HEK293 (cell line): ENCODE measurements around the gene PIGL.

Experiments used
- AEBP2 ChIP-seq: fragments of 450-650 bp; formaldehyde crosslinking; IDR thresholded peaks from 2 replicates; pipeline ENCODE4 v1.5.1; 2016; ENCODE audit warnings: missing biosample characterization, missing genetic modification characterization, borderline replicate concordance
- CTCF ChIP-seq: fragments of 450-650 bp; formaldehyde crosslinking; IDR thresholded peaks from 2 replicates; pipeline ENCODE4 v1.5.1; 2016; ENCODE audit warnings: missing biosample characterization, missing genetic modification characterization
- REST ChIP-seq: fragments of 450-650 bp; formaldehyde crosslinking; IDR thresholded peaks from 2 replicates; pipeline ENCODE4 v1.5.1; 2016; ENCODE audit warnings: missing biosample characterization, missing genetic modification characterization
- ZBTB10 ChIP-seq: fragments of 450-650 bp; formaldehyde crosslinking; IDR thresholded peaks from 2 replicates; pipeline ENCODE4 v1.5.1; 2016; ENCODE audit warnings: missing biosample characterization, missing genetic modification characterization
- ZNF10 ChIP-seq: fragments of 450-650 bp; formaldehyde crosslinking; IDR thresholded peaks from 2 replicates; pipeline ENCODE4 v1.5.1; 2017; ENCODE audit warnings: missing biosample characterization, missing genetic modification characterization
- ZNF146 ChIP-seq: fragments of 450-650 bp; formaldehyde crosslinking; IDR thresholded peaks from 2 replicates; pipeline ENCODE4 v1.5.1; 2016; ENCODE audit warnings: missing biosample characterization, missing genetic modification characterization
- ZNF155 ChIP-seq: fragments of 450-650 bp; formaldehyde crosslinking; IDR thresholded peaks from 2 replicates; pipeline ENCODE4 v1.5.1; 2016; ENCODE audit warnings: missing biosample characterization, missing genetic modification characterization
- ZNF239 ChIP-seq: fragments of 450-650 bp; formaldehyde crosslinking; IDR thresholded peaks from 2 replicates; pipeline ENCODE4 v1.5.1; 2016; ENCODE audit warnings: missing biosample characterization, missing genetic modification characterization
- ZNF274 ChIP-seq, 2 experiments: fragments of 200-500 bp in 1 of 2; fragments of 450-650 bp in 1 of 2; sonication (Bioruptor generic) in 1 of 2; formaldehyde crosslinking in 1 of 2; IDR thresholded peaks; 2 replicates each; pipeline versions ENCODE4 v1.5.1 to v1.6.1; 2014 to 2016; ENCODE audit warnings: borderline replicate concordance in 1 of 2, inconsistent platforms in 1 of 2, low read length in 1 of 2, missing biosample characterization in 1 of 2, missing genetic modification characterization in 1 of 2
- ZNF341 ChIP-seq: fragments of 450-650 bp; formaldehyde crosslinking; IDR thresholded peaks from 2 replicates; pipeline ENCODE4; 2016; ENCODE audit warnings: low read depth, missing biosample characterization, missing genetic modification characterization
- ZNF585B ChIP-seq: fragments of 450-650 bp; formaldehyde crosslinking; IDR thresholded peaks from 2 replicates; pipeline ENCODE4 v1.5.1; 2016; ENCODE audit warnings: missing biosample characterization, missing genetic modification characterization
- ZNF600 ChIP-seq: fragments of 450-650 bp; formaldehyde crosslinking; IDR thresholded peaks from 2 replicates; pipeline ENCODE4 v1.5.1; 2016; ENCODE audit warnings: missing biosample characterization, missing genetic modification characterization

GRCh38 chr17:16251556-16251955, 34.5 kb downstream of the PIGL start:
- no peak for TF ChIP-seq ZNF155
- TF ChIP-seq ZNF600: no peak
- no peak for TF ChIP-seq ZNF585B (tag by site-specific recombination)
- no peak for TF ChIP-seq CTCF (tag by site-specific recombination)
- no peak for TF ChIP-seq ZNF239 (tag by site-specific recombination)
- TF ChIP-seq ZNF10: no peak
- TF ChIP-seq ZNF341 (tag by site-specific recombination): no peak
- no peak for TF ChIP-seq REST (tag by site-specific recombination)
- TF ChIP-seq ZBTB10 (tag by site-specific recombination): no peak
- TF ChIP-seq ZNF146 (tag by site-specific recombination): no peak
- no peak for TF ChIP-seq AEBP2 (tag by site-specific recombination)
- no peak for TF ChIP-seq ZNF274 (IDR thresholded peaks at IDR 0.05; ENCODE audit: low read length)
- TF ChIP-seq ZNF274 (tag by site-specific recombination; IDR thresholded peaks at IDR 0.05; ENCODE audit: borderline replicate concordance): no peak
